WTC11 (cell line): ENCODE results near the gene ISG20L2. TPM values are rescaled to one million over a fixed set of nuclear protein-coding genes. Genes with fewer than 3 reads are reported as not detected.
A peak's percentile ranks its signal among the peaks of the same experiment; 100 is the strongest.

Experiments
- ATAC-seq: fragments of 200-7000 bp; cut with Tn5 transposase; 2 replicates; pipeline ENCODE4 v1.10.0; 2021; ENCODE audit warnings: mild to moderate bottlenecking, moderate library complexity
- CTCF ChIA-PET: fragments of 300-600 bp; sonication (Branson Sonifier 250); formaldehyde crosslinking; loops from one replicate; lab custom pipeline; 2021; ENCODE audit warnings: antibody characterized with exemption; lab: Charles Lee
- POLR2A ChIA-PET: fragments of 350-600 bp; sonication (Branson Sonifier 250); formaldehyde crosslinking; loops from one replicate; lab custom pipeline; 2021; ENCODE audit warnings: antibody characterized with exemption; lab: Charles Lee
- DNase-seq: peaks from one replicate; pipeline ENCODE4 v3.0.0; 2021; ENCODE audit warnings: low spot score
- H3K27ac Mint-ChIP-seq: 2 replicates; pipeline ENCODE4 v1.8.0; 2021; ENCODE audit warnings: mixed read lengths
- H3K27me3 Mint-ChIP-seq: 2 replicates; pipeline ENCODE4 v1.8.0; 2021; ENCODE audit warnings: low read depth, mild to moderate bottlenecking, moderate library complexity, mixed read lengths
- H3K36me3 Mint-ChIP-seq: 2 replicates; pipeline ENCODE4 v1.8.0; 2021; ENCODE audit warnings: mixed read lengths
- H3K4me1 Mint-ChIP-seq: 2 replicates; pipeline ENCODE4 v1.8.0; 2022; ENCODE audit warnings: mixed read lengths
- H3K4me3 Mint-ChIP-seq: 2 replicates; pipeline ENCODE4 v1.8.0; 2021; ENCODE audit warnings: mild to moderate bottlenecking, moderate library complexity, mixed read lengths
- H3K9me3 Mint-ChIP-seq: 2 replicates; pipeline ENCODE4 v1.8.0; 2021; ENCODE audit warnings: mixed read lengths
- CREM ChIP-seq: sonication (generic); formaldehyde crosslinking; IDR thresholded peaks from 2 replicates; pipeline ENCODE4 v1.8.1; 2022; ENCODE audit warnings: mild to moderate bottlenecking, missing genetic modification reagents, moderate library complexity
- FOXK1 ChIP-seq: sonication (generic); formaldehyde crosslinking; IDR thresholded peaks from 2 replicates; pipeline ENCODE4 v1.8.0; 2022; ENCODE audit warnings: mild to moderate bottlenecking, moderate library complexity, missing genetic modification reagents
- GABPB1 ChIP-seq: sonication (generic); formaldehyde crosslinking; IDR thresholded peaks from 2 replicates; pipeline ENCODE4 v1.8.1; 2023; ENCODE audit warnings: mild to moderate bottlenecking, missing genetic modification reagents
- HMGA2 ChIP-seq: fragments of 250-450 bp; sonication (Bioruptor Pico); IDR thresholded peaks from 2 replicates; pipeline ENCODE4 v1.4.0; 2021; ENCODE audit warnings: mild to moderate bottlenecking, moderate library complexity
- JUN ChIP-seq: sonication (generic); formaldehyde crosslinking; IDR thresholded peaks from 2 replicates; pipeline ENCODE4 v1.8.0; 2023; ENCODE audit warnings: mild to moderate bottlenecking, missing genetic modification reagents
- MYBL2 ChIP-seq: sonication (generic); formaldehyde crosslinking; IDR thresholded peaks from 2 replicates; pipeline ENCODE4 v1.8.1; 2023; ENCODE audit warnings: mild to moderate bottlenecking, moderate library complexity, missing genetic modification reagents
- PRRX2 ChIP-seq: fragments of 250-450 bp; sonication (Bioruptor Pico); IDR thresholded peaks from 2 replicates; pipeline ENCODE4 v1.8.0; 2021; ENCODE audit warnings: mild to moderate bottlenecking
- SP1 ChIP-seq: sonication (generic); formaldehyde crosslinking; conservative IDR thresholded peaks from 2 replicates; pipeline ENCODE4 v1.8.1; 2022; ENCODE audit warnings: missing genetic modification reagents
- TCF7 ChIP-seq: sonication (generic); formaldehyde crosslinking; IDR thresholded peaks from 2 replicates; pipeline ENCODE4 v1.8.0; 2022; ENCODE audit warnings: mild to moderate bottlenecking, low read depth, missing genetic modification reagents, moderate library complexity
- ZNF121 ChIP-seq: sonication (generic); formaldehyde crosslinking; IDR thresholded peaks from 2 replicates; pipeline ENCODE4 v1.8.0; 2023; ENCODE audit warnings: missing genetic modification reagents
- ZNF263 ChIP-seq: sonication (generic); formaldehyde crosslinking; IDR thresholded peaks from 2 replicates; pipeline ENCODE4 v1.8.1; 2022; ENCODE audit warnings: low read depth, mild to moderate bottlenecking, moderate library complexity, missing genetic modification reagents
- total RNA-seq: library from RNA; stranded (reverse); gene quantifications from 3 replicates; pipeline ENCODE4 v1.2.3, GENCODE V29; 2021
- TF ChIP-seq, protein P1 (sequence below): sonication (generic); formaldehyde crosslinking; IDR thresholded peaks from 2 replicates; pipeline ENCODE4 v1.8.0; 2022; ENCODE audit warnings: mild to moderate bottlenecking, missing genetic modification reagents
- TF ChIP-seq, protein P2 (sequence below): sonication (generic); formaldehyde crosslinking; IDR thresholded peaks from 2 replicates; pipeline ENCODE4 v1.8.0; 2022; ENCODE audit warnings: mild to moderate bottlenecking, missing genetic modification reagents
- TF ChIP-seq, protein P3 (sequence below): sonication (generic); formaldehyde crosslinking; IDR thresholded peaks from 2 replicates; pipeline ENCODE4 v1.8.1; 2023; ENCODE audit warnings: mild to moderate bottlenecking, missing genetic modification reagents, moderate library complexity
- TF ChIP-seq, protein P4 (sequence below): sonication (generic); formaldehyde crosslinking; IDR thresholded peaks from 2 replicates; pipeline ENCODE4 v1.8.1; 2022; ENCODE audit warnings: mild to moderate bottlenecking, moderate library complexity, missing genetic modification reagents
- TF ChIP-seq, protein P5 (sequence below): sonication (generic); formaldehyde crosslinking; IDR thresholded peaks from 2 replicates; pipeline ENCODE4 v1.8.1; 2022; ENCODE audit warnings: mild to moderate bottlenecking, missing genetic modification reagents, moderate library complexity, borderline replicate concordance
- TF ChIP-seq, protein P6 (sequence below): sonication (generic); formaldehyde crosslinking; IDR thresholded peaks from 2 replicates; pipeline ENCODE4 v1.8.1; 2023; ENCODE audit warnings: mild to moderate bottlenecking, missing genetic modification reagents, borderline replicate concordance

The ISG20L2 gene
- total RNA-seq, 1 experiment from 2014 or later = 43.8 TPM

DNA sequence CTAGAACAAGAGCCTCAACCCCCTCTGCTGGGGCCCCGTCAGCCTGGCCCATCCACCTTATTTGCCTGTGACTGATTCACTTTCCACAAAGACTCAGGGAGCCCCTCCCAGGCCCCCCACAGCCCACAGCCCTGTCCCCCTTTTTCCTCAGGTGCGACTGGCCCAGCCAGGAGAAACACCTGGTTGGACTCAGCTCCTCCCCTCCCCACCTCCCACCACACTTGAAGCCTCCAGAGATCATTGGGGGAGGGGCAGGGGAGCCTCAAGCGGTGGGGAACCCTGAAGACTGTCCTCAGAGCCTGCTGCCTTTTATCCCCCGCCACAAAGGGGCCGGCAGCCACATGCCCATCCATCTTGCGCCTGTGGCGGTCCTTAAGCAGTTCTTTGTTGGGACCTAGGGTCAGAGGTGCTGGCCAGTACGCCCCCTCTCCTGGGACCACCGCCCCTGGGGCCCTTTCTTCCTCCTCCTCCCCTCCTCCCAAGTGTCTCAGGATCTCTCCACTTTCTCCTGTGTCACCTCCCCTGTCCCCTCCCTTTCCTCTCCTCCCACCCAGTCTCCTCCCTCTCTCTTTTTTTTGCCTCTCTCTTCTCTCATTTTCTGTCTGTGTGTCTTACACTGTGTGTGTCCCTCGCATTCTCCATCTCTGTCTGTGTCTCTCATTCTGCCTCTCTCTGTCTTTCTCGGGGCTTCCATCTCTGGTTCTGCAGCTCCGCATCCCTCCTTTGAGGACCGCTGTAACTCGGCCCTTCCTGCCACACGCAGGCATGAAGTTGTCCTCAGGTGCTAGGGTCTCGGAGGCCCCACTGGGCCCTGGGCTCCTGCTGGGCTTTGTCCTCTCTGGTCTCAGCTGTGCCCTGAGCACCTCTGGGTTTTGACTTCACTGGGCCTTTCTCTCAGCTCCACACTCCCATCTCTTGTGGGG is 35.4 kb downstream of the ISG20L2 start (continued):
- TF ChIP-seq, protein P1, sequence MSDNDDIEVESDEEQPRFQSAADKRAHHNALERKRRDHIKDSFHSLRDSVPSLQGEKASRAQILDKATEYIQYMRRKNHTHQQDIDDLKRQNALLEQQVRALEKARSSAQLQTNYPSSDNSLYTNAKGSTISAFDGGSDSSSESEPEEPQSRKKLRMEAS (CRISPR knock-in tag) = peak; percentile 77
- TF ChIP-seq FOXK1 (CRISPR knock-in tag) = peak; percentile 61; the same call in 1 of the 2 replicates
- no peak for TF ChIP-seq HMGA2 (CRISPR knock-in tag)
- TF ChIP-seq, protein P2, sequence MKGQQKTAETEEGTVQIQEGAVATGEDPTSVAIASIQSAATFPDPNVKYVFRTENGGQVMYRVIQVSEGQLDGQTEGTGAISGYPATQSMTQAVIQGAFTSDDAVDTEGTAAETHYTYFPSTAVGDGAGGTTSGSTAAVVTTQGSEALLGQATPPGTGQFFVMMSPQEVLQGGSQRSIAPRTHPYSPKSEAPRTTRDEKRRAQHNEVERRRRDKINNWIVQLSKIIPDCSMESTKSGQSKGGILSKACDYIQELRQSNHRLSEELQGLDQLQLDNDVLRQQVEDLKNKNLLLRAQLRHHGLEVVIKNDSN (CRISPR knock-in tag) = peak; percentile 34; the same call in 1 of the 2 replicates
- TF ChIP-seq, protein P3, sequence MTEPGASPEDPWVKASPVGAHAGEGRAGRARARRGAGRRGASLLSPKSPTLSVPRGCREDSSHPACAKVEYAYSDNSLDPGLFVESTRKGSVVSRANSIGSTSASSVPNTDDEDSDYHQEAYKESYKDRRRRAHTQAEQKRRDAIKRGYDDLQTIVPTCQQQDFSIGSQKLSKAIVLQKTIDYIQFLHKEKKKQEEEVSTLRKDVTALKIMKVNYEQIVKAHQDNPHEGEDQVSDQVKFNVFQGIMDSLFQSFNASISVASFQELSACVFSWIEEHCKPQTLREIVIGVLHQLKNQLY (CRISPR knock-in tag) = no peak
- peak; percentile 67 for TF ChIP-seq SP1 (CRISPR knock-in tag)
- TF ChIP-seq ZNF263 = no peak
- TF ChIP-seq CREM (CRISPR knock-in tag) = peak; percentile 55; the same call in 1 of the 2 replicates

DNA sequence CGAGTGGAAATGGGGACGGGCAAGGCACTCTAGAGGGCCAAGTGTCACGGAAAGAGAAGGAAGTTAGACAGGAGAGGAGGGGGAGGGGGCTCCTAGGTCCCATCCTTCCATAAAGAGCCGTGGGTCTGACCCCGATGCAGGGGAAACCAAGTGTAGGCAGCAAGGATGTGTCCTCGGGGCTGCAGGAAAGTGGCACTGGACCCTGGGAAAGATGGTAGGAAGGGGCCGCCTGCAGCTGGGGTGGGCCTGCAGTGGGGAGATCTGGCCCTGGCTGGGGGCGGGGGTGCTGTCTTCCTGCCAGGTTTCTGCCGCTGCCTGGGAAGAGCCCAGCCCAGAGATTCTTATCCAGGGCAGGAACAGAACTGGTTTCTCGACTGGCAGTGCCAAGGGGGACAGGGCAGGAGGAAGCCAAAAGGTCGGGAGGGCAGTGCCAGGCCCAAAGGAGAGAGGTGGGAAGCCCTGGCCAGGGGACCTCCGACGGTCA is 36.1 kb downstream of the ISG20L2 start:
- Mint-ChIP-seq H3K9me3 (no peaks in the 10 kb centered on the region), H3K36me3 (0 out of 2 replicates have a peak, but pooled peaks cover 1% of the 10 kb centered on the region), H3K27me3 (peaks cover 7% of the 10 kb centered on the region; the same call in 1 of the 2 replicates), H3K4me3 (peak overlapping the region; percentile 62), H3K4me1 (peaks cover 68% of the 10 kb centered on the region), H3K27ac (peak overlapping the region; percentile 98)
- DNase-seq (no peak), ATAC-seq (no peak)
- POLR2A ChIA-PET = interaction anchor here (0.9 to 8.0 kb wide), 9 partner anchors 11 to 59 kb away, joined by 4 to 195 read pairs (median 9); partner anchors contain the start of genes CRABP2, HDGF, ISG20L2 and METTL25B
- TF ChIP-seq PRRX2 (CRISPR knock-in tag) (no peak), ZNF121 (CRISPR knock-in tag) (0 out of 2 replicates have a peak, but pooled peaks have one; percentile 46)
- CTCF ChIA-PET = interaction anchor here (0.7 to 17.1 kb wide), 17 partner anchors 9 to 234 kb away, joined by 3 to 1553 read pairs (median 14); partner anchors contain the start of genes CRABP2, HAPLN2, INSRR and ISG20L2

DNA sequence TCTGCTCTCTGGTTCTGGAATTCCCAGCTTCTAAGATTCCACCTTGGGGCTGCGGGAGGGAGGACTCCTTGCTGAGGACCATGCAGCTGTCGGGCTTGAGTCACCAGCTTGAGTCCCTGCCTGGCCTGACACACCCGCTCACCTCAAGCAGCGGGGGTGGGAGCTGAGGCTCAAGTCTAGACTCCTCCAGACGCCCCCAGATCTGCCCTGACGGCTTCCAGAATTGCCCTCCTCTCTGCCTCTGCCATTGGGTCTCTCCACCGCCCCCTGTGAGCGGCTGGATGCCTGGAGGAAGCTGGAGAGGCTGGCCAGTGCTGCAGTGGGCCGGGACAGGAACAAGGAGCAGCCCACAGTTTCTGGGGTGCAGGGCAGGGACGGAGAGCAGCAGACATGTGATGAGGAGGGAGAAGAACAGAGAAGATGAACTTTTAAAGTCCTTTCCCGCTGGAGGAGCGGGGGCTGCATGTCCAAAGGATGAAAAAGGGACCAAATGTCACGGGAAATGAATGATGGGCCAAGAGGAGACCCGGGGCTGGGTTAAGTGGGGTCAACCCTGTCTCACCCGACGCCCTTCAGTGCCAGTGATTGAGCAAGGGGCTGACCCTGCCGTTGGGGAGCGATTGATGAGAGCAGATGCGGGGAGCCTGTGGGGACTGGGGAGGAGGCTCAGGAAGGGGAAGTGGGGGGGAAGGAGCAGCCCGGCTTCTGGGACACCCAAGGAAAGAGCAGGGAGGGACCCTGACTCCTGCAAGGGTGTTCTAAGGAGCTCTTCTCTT is 36.7 kb downstream of the ISG20L2 start:
- DNase-seq = no peak
- CTCF ChIA-PET = interaction anchor here (0.6 to 17.1 kb wide), 17 partner anchors 14 to 714 kb away, joined by 3 to 1553 read pairs (median 38); partner anchors contain the start of genes ARHGEF2, CRABP2, HDGF and INSRR
- peak overlapping the region; percentile 62 for H3K4me3 Mint-ChIP-seq
- H3K36me3 Mint-ChIP-seq = no peaks in the 10 kb centered on the region
- peaks cover 7% of the 10 kb centered on the region; the same call in 1 of the 2 replicates for H3K27me3 Mint-ChIP-seq
- no peaks in the 10 kb centered on the region for H3K9me3 Mint-ChIP-seq
- POLR2A ChIA-PET = interaction anchor here (0.9 to 8.0 kb wide), 7 partner anchors 11 to 60 kb away, joined by 4 to 195 read pairs (median 10); partner anchors contain the start of genes CRABP2, HDGF, ISG20L2 and METTL25B
- ATAC-seq = peak; percentile 5
- peak; percentile 63; the same call in 1 of the 2 replicates for TF ChIP-seq ZNF263
- TF ChIP-seq JUN (CRISPR knock-in tag) = no peak
- peak overlapping the region; percentile 98 for H3K27ac Mint-ChIP-seq
- peaks cover 62% of the 10 kb centered on the region for H3K4me1 Mint-ChIP-seq

DNA sequence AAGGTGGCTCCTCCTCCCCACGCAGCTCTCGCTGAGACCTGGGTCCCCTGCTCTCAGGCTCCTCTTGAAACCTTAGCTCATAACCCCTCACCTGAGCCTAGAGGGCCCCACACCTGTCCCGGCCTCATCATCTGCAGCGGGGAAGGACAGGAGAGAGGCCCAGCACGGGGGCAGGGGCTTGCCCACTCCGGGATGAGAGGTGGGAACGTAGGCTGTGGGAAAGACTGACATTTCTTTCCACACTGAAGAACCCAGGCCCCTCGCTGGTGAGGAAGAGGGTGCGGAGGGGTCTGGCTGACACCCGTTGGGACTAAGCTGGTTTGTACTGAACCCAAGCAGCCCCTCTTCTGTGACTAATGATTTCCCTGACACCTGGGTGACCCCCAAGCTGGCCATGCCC is 37.4 kb downstream of the ISG20L2 start:
- CTCF ChIA-PET = interaction anchor here (0.6 to 17.1 kb wide), 20 partner anchors 13 to 713 kb away, joined by 3 to 1553 read pairs (median 26); partner anchors contain the start of genes ARHGEF2, BCAN, CRABP2 and HDGF
- ATAC-seq = no peak
- Mint-ChIP-seq H3K4me1 (peaks cover 59% of the 10 kb centered on the region), H3K36me3 (no peaks in the 10 kb centered on the region), H3K27me3 (peaks cover 7% of the 10 kb centered on the region; the same call in 1 of the 2 replicates), H3K9me3 (no peaks in the 10 kb centered on the region), H3K27ac (peak overlapping the region; percentile 98; the same call in 1 of the 2 replicates), H3K4me3 (peak overlapping the region; percentile 74)
- POLR2A ChIA-PET = interaction anchor here (0.9 to 8.0 kb wide), 9 partner anchors 9 to 61 kb away, joined by 4 to 195 read pairs (median 7); partner anchors contain the start of genes CRABP2, HDGF, ISG20L2 and METTL25B
- no peak for DNase-seq
- TF ChIP-seq, protein P4, sequence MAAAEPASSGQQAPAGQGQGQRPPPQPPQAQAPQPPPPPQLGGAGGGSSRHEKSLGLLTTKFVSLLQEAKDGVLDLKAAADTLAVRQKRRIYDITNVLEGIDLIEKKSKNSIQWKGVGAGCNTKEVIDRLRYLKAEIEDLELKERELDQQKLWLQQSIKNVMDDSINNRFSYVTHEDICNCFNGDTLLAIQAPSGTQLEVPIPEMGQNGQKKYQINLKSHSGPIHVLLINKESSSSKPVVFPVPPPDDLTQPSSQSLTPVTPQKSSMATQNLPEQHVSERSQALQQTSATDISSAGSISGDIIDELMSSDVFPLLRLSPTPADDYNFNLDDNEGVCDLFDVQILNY (CRISPR knock-in tag) = no peak
- TF ChIP-seq, protein P5, sequence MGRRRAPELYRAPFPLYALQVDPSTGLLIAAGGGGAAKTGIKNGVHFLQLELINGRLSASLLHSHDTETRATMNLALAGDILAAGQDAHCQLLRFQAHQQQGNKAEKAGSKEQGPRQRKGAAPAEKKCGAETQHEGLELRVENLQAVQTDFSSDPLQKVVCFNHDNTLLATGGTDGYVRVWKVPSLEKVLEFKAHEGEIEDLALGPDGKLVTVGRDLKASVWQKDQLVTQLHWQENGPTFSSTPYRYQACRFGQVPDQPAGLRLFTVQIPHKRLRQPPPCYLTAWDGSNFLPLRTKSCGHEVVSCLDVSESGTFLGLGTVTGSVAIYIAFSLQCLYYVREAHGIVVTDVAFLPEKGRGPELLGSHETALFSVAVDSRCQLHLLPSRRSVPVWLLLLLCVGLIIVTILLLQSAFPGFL (CRISPR knock-in tag) = no peak
- TF ChIP-seq PRRX2 (CRISPR knock-in tag) (no peak), MYBL2 (CRISPR knock-in tag) (no peak), TCF7 (CRISPR knock-in tag) (no peak), GABPB1 (CRISPR knock-in tag) (no peak), FOXK1 (CRISPR knock-in tag) (no peak)
- TF ChIP-seq, protein P6, sequence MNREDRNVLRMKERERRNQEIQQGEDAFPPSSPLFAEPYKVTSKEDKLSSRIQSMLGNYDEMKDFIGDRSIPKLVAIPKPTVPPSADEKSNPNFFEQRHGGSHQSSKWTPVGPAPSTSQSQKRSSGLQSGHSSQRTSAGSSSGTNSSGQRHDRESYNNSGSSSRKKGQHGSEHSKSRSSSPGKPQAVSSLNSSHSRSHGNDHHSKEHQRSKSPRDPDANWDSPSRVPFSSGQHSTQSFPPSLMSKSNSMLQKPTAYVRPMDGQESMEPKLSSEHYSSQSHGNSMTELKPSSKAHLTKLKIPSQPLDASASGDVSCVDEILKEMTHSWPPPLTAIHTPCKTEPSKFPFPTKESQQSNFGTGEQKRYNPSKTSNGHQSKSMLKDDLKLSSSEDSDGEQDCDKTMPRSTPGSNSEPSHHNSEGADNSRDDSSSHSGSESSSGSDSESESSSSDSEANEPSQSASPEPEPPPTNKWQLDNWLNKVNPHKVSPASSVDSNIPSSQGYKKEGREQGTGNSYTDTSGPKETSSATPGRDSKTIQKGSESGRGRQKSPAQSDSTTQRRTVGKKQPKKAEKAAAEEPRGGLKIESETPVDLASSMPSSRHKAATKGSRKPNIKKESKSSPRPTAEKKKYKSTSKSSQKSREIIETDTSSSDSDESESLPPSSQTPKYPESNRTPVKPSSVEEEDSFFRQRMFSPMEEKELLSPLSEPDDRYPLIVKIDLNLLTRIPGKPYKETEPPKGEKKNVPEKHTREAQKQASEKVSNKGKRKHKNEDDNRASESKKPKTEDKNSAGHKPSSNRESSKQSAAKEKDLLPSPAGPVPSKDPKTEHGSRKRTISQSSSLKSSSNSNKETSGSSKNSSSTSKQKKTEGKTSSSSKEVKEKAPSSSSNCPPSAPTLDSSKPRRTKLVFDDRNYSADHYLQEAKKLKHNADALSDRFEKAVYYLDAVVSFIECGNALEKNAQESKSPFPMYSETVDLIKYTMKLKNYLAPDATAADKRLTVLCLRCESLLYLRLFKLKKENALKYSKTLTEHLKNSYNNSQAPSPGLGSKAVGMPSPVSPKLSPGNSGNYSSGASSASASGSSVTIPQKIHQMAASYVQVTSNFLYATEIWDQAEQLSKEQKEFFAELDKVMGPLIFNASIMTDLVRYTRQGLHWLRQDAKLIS (CRISPR knock-in tag) = no peak
